IPS DF 4.7 (cell line): Measurements from ENCODE around the gene POU2F1.

Experiments used
- DNase-seq: peaks from one replicate; pipeline ENCODE4 v3.0.0-alpha.2; 2013; ENCODE audit warnings: low spot score; ENCODE audit errors: extremely low read depth

Gene POU2F1

DNA sequence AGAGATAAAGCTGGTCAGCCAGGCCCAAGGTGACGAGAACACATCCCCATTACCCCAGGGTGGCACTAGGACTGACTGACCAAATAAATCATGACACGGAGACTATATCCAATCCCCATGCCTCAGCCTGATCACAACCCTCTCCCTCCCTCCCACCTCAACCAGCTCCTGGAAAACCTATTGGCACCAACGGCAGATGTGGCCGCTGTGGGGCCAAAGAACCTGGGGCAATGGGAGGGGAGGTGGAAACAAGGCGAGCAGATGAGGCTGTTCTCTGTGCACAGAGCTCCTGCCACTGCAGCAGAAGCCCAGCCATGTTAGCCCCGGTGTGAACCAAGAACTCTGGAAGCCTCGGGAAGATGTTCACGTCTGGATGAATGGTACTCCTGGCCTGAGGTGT lies 220.1 kb downstream of the POU2F1 start:
- DNase-seq, result no peak

DNA sequence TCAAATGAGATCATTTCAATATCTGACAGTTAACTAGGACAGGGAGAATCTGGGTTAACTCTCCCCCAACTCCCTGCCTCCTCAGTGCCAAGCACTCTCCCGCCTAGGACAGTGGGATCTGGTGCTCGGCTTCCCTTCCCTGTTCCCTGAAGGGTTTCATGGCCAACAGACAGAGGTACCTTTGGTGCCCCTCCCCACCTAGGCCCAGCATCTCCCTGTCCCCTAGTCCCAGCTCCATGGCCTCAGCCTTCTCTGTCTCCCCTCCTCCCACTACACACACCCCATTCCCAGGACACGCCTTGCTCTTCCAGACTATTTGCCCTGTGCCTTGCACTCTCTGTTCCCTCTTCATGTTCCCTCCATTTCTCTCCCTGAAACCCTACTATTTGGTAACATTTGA lies 220.5 kb downstream of the POU2F1 start:
- DNase-seq, result no peak

DNA sequence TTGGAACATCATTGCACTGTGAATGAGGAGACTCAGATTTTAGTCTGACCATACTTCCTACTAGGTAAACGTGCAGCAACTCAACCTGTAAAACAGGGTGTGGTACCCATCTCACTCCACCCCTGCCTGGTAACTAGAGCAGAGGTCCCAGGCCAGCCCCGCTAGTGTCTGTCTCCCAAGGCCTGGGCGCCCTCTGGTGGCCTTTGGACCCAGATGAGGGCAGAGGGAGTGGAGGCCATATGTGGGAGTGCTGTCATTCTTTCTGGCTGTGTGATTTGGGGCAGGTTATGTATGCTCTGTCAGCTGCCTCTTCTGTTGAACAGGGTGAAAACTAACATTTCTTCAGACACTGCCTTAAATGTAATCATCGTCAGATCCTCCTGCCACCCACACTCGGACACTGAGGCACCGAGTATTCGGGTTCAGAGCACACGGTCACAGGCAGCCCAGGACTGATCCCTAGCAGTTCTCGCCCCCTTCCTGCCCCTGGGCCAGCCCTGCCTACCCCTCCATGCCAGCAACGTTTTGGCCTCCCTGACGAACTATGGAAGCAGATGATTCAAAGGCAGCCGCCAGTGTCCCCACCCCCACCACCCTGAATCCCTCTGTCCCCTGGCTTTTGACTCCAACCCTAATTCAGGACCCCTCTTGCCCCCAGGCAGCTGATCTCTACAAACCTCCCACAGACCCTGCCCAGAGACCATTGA lies 221.6 kb downstream of the POU2F1 start:
- no peak for DNase-seq

DNA sequence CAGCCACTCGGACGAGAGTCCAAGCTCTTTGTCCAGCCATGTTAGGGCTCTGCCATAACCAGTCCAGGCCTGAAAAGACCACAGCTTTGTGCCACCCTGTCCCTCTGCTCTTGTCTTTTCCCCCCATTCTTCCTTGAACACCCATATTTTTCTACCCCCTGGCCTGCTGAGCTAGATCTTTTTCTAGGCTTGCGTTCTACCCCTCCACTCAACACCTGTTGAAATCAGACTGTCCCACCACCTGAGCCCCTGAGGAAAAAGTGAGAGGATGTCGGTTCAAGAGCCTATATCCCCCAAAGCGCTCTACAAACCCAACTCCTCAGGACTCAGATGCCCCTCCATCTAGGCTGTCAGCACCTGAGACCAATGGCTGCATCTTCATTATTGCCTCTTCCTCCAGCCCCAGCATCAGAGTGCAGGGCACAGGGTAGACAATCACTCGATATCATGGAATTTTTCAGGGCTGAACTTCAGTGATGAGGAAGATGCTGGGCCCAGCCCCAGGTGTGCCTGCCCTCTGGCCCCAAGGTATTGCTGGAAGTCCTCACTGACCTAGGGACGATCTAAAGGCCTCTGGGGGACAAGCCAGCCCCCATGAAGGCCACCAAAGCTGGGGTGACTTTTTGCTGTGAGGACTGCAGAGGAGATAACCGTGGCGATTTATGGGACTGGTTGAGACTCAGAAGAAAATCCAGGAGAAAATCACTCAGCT lies 222.3 kb downstream of the POU2F1 start:
- DNase-seq, result no peak

DNA sequence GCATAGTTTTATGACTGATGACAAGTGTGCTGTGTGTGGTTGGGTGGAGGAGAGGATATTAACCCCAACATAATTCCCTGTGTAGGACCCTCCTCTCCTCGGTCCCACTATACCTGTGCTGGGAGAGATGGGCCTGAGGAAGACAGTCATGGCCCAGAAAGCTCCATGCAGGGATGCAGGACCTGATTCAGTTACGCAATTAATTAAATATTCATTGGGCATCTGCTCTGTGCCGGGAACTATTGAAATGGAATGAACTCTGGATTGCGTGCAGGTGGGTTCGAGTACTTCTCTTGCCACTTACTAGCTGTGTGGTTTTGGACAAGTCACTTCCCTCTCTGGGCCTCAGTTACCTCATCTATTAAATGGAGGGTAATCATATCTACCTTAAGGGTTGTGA lies 223.1 kb downstream of the POU2F1 start:
- DNase-seq, result no peak

DNA sequence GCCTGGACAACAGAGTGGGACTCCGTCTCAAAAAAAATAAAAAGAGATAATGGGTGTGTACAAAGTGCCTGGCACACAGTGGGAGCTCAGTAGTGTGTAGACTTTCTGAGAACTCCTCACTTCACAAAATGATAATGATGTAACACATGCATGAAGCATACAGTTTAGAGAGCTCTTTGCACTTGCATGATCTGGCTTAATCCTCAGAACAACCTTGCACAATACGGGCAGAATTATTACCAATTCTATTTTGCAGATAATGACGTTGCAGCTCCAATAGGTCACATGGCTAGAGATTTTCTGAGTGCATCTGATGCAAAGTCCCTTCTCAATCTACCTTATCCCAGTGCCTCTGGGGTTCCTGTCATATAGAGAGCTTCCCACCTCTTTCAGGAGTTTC lies 226.3 kb downstream of the POU2F1 start:
- no peak for DNase-seq

DNA sequence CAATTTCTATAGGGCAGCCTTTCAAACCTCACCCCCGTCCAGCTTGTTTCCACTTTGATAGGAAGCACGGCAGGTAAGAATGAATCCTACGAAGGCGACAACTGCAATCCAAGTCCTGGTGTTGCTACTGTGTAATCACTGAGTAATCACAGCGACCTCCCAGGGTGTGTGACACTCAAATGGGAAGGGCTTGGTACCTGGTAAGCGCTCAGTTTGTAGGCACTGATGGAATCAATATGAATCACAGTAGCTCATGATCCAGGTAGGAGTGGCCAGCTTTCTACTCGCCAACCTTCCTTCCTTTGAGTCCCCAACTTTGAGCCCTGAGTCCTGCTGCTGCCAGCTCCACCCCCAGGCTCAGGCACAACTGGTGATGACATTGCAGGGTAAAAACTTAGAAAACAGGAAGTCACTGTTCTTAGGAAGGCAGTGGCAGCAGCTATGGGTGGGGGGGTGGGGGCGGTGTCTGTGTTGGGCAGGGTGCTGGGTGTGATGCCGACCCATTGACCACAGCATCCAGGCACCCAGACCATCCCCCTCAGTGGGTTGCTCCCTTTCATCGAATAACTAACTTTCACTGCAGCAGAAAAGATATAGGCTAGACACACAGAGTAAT lies 226.9 kb downstream of the POU2F1 start:
- DNase-seq, result no peak

DNA sequence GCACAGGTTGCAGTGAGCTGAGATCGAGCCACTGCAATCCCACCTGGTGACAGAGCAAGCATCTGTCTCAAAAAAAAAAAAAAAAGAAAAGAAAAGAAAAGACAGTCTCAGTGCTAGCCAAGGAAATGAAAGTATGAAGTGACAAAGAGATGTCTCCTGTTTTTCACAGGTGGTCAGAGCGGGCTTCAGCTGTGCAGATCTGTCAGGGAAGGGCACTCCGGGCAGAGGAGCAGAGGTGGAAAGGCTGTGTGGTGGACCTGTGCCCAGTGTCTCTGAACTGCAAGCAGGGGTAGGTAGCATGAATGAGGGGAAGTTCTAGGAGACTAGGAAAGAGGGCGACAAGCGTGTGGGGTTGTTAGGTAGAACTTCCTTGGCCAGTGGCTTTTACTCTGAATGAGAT lies 230.2 kb downstream of the POU2F1 start:
- no peak for DNase-seq

DNA sequence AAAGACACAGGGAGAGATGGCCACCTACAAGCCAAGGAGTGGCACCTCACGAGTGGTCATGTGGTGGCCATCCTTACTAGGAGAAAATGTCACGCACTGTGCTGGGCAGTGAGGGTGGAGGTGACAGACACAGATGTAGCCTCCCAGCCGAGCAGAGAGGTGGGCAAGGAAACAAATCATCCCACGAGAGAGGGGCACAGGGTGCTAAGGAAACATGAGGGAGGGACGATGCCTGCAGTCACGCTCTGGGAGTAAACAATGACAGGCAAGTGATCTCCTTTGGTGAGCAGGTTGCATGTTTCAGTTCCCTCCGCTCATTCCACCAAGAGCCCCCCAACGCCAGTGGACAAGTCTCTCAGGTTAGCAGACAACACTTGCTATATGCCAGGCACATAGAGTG lies 231.8 kb downstream of the POU2F1 start:
- DNase-seq, result no peak

DNA sequence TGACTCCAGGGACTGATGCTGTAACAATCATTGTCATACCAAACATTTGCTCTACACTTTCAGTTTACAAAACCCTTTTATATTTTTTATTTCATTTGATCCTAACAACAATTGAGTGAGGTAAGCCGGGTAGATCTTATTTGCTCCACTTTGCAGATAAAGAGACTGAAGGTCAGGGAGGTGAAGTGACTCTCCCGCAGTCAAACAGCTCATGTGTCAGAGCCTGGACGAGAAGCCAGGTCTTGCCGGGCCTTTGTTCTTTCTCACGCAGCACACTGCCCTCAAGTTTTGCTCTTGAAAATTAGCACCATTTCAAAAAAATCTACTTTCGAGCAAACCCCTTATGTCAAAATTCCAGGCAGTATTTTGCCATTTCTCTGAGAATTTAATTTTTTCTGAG lies 232.4 kb downstream of the POU2F1 start:
- no peak for DNase-seq

DNA sequence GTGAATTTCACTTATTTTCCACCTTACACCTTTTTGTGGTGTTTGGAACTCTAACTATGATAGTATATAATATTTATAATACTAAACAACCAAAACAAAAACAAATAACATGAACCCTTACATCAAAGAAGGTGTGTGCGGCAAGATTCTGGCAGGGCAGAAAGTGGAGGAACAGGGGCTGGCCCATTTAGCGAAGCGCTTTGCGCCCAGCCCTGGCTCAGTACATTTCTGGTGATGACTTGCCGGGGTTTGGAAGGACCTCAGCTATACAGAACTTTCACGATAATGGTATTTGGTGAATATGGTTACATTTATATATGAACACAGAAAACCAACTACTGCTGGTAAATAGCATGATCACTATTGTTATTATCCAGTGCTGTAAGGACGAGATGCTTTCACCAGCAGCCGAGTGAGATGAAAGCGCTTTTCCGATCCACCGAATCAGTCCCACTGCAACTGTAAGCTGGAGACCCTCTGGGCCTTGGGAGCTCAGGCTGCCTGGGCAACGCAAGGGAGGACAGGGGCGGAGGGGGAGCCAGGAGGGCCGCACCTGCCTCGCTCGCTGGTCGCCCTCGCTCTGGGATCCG lies 233.7 kb downstream of the POU2F1 start:
- DNase-seq, result no peak

DNA sequence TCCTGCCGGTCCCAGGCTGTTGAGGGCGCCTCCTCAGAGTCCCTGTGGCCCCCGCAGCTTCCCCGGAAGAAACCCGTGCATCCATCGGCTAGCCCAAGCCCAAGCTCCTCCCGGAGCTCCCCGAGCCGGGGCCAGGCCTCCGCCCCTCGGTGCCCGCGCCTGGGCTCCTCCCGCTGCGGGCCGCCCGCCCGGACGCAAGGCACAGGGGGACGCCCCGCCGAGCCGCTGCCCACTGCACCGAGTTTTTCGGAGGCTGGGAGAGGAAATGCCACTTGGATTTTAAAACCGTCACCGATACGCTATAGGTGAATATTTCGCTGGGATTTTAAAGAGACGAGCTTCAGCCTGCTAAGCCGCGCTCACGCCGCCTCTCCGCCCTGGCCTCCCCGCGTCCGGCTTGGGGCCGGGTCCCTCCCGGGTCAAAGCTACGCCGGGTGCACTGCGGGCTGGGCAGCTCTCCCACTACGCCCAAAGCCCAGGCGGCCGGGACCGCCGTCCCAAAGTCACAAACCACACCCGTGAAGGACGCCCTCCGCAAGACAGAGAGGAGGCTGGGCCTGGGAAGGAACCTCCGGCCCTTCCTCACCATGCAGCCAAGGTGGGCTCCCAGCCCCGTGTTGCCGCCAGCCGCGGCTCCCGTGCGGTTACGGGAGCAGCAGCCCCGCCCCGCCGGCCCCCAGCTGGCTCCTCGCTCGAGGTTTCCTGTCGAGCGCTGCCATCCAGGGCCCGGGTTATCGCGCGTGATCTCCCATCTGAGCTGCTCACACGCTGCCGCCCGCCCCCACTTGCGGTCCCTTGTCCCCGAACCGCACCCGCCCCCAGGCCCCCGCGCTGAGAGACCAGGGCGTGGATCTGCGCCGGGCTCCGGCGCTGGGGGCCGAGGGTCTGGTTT lies 234.5 kb downstream of the POU2F1 start:
- DNase-seq, result no peak

DNA sequence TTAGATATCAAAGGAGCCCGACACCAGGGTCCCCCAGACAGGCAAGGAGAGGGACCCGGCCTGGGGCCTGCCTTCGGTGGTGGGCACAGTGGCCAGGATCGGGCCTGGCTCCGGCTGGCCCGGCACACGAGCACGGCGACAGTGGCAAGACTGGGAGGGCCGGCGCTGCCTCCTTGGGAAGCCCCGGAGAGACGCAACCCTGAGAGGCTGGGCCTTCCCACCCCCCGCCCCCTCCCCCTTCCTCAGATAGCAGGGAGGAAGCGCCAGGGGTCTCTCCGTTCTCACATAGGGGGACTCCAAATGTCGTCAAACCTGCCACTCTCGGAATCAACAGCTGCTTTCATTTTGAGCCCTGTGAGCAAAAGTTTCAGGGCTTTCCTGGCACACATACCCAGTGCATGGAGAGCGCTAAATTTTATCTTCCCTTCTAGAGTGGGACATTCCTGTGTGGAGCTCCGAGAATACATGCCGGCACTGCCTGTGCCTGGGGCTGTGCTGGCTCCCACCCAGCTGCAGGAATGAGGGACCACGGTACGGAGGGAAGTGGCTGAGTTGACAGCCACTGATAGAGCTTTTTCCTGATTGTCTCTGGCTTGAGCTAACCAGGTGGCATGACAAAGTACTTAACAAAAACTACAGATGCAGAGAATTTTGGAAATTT lies 235.2 kb downstream of the POU2F1 start:
- no peak for DNase-seq

DNA sequence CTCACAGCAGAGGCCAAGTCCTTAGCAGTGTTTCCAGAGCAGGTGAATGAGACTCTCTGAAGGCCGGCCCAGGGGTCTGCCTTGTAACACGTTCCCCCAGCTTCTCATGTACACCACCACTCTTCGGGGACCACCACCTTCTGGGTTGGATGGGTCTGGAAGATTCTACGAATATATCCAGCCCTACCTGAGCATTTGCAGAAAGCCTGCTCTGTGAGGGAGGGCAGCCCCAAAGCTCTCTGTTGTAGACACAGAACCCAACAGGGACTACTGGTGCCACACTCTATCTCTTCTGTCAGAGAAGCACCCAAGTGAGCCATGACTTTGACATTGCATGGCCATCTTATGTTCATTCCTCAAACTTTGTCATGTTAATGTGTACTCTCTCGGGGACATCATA lies 235.8 kb downstream of the POU2F1 start:
- no peak for DNase-seq

DNA sequence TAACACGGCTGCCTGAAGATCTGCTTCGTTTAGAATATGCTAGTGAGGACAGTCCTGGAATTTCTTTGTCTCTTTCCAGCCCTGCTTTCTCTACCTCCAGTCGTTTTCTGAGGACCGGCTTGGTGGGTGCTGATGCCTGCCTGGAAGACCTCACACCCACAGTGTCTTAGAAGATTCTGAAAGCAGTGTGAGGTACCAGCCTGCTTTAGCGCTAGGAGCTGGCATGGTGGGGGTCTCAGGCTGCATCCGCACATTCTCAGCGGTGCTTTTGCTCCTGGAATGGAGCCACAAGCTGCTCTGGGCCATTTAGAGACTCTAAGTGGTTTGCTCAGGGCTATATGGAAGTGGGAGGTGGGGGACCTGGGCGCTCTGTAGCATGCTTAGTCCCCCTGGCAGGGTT lies 236.2 kb downstream of the POU2F1 start:
- no peak for DNase-seq

DNA sequence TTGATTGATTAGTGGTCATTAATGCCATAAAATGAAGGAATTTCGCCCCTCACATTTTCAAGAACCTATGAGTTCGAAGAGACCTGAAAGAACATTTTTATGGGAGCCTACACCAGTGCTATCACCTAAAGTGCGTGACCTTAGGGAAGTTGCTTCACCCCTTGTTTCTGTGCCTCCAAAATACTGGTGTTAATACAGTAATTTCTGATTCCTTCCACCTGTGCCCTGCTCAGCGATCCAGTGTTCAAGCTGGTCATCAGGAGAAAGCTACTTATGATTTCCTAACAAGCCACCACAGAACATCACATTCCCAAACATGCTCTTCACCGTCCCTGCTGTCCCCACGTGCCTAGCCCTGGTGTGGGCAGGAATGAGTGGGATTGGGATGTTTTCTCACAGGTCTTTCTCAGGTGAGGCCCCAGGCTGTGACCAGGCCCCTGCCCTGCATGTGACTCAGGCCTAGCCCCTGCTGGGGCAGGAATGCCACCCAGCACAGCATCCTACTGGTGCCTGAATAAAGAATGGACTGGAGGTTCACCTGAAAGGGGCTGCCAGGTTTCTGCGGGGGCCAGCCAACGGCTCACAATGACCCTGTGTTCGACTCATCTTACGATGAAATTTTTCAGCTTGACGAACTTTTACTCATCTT lies 237.4 kb downstream of the POU2F1 start:
- DNase-seq, result no peak

DNA sequence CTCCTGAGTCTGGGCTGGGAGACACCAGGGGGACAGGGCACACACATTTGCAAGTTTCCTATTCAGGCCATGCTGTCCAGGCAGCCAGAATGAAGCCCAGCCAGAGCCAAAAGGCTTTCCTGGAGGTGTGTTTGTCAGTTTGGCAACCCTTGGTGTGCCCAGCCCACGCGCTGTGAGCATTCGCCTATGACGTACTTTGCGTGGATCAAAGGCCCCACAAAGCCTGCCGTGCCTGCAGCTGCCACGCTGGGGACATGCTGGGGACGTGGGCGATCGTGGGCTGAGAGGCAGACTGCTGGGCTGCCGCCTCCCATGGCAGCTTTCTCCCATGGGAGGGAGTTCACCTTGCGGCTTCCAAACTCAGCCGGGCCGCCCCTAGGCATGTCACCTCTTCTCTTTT lies 240.2 kb downstream of the POU2F1 start:
- no peak for DNase-seq

DNA sequence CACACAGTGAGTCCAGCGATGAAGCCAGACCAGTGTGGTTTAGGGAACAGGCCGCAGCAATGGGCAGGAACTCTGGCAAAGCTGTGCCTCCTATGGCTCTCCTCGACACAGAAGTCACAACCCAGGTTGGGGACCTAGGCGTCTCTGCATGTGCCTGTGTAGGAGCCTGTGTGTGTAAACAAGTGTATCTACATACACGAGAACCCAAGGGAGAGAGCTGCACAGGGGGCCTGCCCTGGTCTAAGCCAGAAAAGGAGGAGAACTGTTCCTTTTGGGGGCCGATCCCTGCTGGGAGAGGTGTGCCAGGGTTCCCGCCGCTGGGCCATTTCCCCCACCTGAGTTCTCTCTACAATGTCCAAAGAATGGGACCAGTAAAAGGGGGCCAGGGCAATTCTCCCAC lies 241.7 kb downstream of the POU2F1 start:
- no peak for DNase-seq

DNA sequence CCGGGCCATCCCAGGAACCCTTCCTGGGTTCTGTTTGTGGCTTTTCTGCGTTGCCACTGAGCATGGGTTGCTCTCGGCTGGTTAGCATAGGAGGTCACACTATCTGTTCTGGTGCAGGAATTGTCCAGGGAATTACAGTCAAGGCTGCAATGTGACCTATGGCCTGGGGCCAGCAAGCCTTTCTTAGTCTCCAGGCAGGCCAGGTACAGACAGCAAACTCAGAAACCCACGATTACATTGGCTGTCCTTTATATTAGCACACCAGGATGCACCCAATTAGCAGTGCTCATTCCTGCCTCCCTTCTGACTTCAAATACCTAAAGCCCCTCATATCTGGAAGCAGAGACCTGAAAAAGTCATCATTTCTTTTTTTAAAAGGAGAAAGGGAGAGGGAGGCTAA lies 242.4 kb downstream of the POU2F1 start:
- no peak for DNase-seq

DNA sequence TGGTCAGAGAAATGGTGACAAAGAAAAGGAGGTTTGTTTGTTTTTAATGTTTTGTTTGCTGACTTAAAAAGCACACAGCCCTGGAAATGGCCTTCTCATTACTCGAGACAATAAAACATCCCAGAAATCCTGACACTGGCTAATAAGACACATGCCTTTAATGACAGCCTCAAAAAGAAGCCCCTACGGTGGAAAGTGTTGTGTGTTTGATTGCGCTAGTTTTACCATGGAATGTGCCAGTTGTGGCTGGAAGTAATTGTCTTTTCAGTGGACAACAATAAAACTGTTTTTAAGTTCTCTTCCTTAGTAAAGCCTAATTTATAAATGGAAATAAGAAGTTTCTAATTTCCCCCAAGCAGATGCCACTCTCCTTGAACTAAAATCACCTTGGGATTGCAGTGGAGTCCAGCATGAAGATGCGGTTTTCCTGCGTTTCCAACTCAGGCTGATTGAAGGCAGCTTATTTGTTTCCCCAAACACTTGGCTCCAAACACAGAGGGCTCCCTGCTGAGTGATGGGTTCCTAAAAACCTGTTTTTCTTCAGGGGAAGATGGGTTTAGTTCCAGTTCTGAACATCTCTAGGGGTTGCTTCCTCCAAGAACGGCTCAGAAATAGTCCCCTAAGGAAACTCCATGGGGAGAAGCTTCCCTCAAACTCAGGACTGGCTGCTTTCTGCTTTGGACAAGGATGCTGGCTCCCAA lies 243.3 kb downstream of the POU2F1 start:
- DNase-seq, result no peak
